ENCODE results near the gene EGFL7. TPM values are rescaled to one million over a fixed set of nuclear protein-coding genes. Genes with fewer than 3 reads are reported as not detected.

The EGFL7 gene
- total RNA-seq, 1 donor from 2014 or later, result 7.0 TPM

DNA sequence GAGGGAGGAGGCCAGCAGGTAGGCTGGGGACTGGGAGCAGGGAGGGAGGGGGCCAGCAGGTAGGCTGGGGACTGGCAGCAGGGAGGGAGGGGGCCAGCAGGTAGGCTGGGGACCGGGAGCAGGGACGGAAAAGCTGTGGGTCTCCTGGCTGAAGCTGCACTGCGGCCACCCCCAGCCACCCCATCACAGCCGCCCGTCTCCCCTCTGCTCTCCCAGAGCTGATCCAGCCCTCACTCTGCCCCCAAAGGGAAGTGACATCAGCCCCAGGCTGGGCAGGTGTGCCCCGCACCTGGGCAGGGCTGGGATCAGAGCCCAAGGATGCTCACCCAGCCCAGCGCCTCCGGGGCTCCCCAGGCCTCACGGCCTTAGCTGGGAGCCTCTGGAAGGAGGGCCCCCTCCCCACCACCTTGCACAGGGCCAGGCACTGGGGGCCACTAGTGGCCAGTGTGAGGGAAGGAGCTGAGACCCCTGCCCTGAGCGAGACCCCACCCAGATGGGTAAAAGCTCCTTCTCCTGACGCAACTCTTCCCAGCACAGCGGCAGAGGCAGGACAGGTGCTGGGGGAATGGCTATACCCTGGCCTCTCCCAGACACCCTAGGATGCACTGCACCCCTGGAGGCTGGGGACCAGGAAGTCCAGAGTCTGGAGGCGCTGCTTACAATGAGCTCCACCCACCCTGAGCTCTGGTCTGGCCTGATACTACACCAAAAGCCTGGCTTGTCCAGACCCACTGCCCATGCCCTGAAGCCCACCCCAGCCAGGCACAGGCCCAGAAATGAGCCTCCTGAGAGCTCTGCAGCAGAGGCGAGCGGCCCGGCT is 13.0 kb downstream of the EGFL7 start:
- no peak overlapping the region for H3K4me3 Mint-ChIP-seq (ENCODE audit: unreplicated experiment)
- no peaks in the 10 kb centered on the region for H3K4me1 Mint-ChIP-seq (ENCODE audit: low read depth)
- H3K27me3 Mint-ChIP-seq (ENCODE audit: low read depth), result no peaks in the 10 kb centered on the region
- H3K27ac Mint-ChIP-seq (ENCODE audit: unreplicated experiment), result no peak overlapping the region
- DNase-seq (ENCODE audit: low spot score), result no peak
- H3K36me3 Mint-ChIP-seq (ENCODE audit: low read depth), result peaks cover 2% of the 10 kb centered on the region
- no peaks in the 10 kb centered on the region for H3K9me3 Mint-ChIP-seq (ENCODE audit: low read depth)
- TF ChIP-seq CTCF (IDR thresholded peaks at IDR 0.05), result no peak

DNA sequence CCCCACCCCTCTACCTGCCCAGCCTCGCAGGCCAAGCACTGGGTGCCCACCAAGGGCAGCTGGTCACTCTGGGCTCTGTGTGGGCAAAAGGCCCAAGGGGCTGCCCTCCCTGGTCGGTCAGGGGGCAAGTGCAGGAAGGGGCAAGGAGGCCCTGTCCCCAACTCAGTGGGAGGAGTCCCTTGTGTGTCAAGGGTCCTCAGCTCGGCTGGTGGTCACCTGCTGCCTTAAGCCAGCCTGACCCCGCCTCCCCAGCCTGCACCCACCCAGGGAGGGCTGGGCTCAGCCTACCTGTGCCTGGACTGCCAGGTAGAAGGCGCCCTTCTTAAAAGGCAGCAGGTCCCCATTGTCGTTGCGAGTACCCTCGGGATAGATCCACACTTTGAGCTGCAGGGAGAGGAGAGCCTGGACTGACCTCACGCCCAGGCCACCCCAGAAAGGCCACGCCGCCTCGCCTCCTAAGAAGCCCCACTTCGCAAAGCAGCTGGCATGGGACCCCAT is 13.6 kb downstream of the EGFL7 start:
- no peak overlapping the region for H3K27ac Mint-ChIP-seq (ENCODE audit: unreplicated experiment)
- no peak for TF ChIP-seq CTCF (IDR thresholded peaks at IDR 0.05)
- peaks cover 2% of the 10 kb centered on the region for H3K36me3 Mint-ChIP-seq (ENCODE audit: low read depth)
- H3K9me3 Mint-ChIP-seq (ENCODE audit: low read depth), result no peaks in the 10 kb centered on the region
- no peak for DNase-seq (ENCODE audit: low spot score)
- no peaks in the 10 kb centered on the region for H3K4me1 Mint-ChIP-seq (ENCODE audit: low read depth)
- H3K27me3 Mint-ChIP-seq (ENCODE audit: low read depth), result no peaks in the 10 kb centered on the region
- no peak overlapping the region for H3K4me3 Mint-ChIP-seq (ENCODE audit: unreplicated experiment)

DNA sequence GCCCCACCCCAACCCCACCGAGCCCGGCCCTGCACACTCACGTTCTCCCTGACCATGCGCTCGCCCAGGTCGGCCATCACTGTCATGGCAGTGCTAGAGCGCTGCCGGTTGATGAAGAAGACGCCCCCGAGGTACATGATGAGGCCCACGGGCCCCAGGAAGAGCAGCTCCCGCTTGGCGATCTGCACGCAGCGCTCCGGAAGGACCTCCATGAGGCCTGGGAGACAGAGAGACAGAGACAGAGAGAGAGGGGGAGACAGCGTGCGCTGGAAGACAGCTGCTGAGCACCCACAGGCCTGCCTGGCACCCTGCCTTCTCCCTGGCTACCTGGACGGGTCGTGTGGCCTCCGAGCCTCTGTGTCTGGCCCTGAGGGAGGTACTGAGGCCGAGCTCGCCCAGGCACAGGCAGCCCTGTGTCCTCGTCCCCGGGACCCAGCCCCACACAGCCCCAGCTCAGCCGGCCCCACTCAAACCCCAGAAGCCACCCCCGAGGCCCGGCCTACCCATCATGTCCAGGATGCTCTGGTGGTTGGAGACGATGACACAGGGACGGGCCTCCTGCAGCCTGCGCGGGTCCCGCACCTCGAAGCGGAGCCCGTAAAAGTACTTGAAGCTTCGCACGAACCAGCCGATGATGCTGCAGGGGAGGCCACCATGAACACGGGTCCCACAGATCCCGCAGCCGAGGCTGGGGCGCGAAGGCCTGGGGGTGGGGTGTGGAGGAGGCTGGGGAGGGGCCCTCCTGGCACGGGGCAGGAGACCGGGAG is 14.4 kb downstream of the EGFL7 start:
- H3K36me3 Mint-ChIP-seq (ENCODE audit: low read depth), result peaks cover 2% of the 10 kb centered on the region
- DNase-seq (ENCODE audit: low spot score), result no peak
- no peaks in the 10 kb centered on the region for H3K9me3 Mint-ChIP-seq (ENCODE audit: low read depth)
- no peaks in the 10 kb centered on the region for H3K4me1 Mint-ChIP-seq (ENCODE audit: low read depth)
- H3K27me3 Mint-ChIP-seq (ENCODE audit: low read depth), result no peaks in the 10 kb centered on the region
- TF ChIP-seq CTCF (IDR thresholded peaks at IDR 0.05), result no peak
- H3K27ac Mint-ChIP-seq (ENCODE audit: unreplicated experiment), result no peak overlapping the region
- no peak overlapping the region for H3K4me3 Mint-ChIP-seq (ENCODE audit: unreplicated experiment)

- DNase-seq (ENCODE audit: low spot score), result no peak
- H3K27me3 Mint-ChIP-seq (ENCODE audit: low read depth), result no peaks in the 10 kb centered on the region
- no peak overlapping the region for H3K4me3 Mint-ChIP-seq (ENCODE audit: unreplicated experiment)
- no peaks in the 10 kb centered on the region for H3K9me3 Mint-ChIP-seq (ENCODE audit: low read depth)
- no peak overlapping the region for H3K27ac Mint-ChIP-seq (ENCODE audit: unreplicated experiment)
- peaks cover 2% of the 10 kb centered on the region for H3K36me3 Mint-ChIP-seq (ENCODE audit: low read depth)
- H3K4me1 Mint-ChIP-seq (ENCODE audit: low read depth), result no peaks in the 10 kb centered on the region
- no peak for TF ChIP-seq CTCF (IDR thresholded peaks at IDR 0.05)
Measured at GRCh38 chr9:136678034-136678433, 15.3 kb downstream of the EGFL7 start.

DNA sequence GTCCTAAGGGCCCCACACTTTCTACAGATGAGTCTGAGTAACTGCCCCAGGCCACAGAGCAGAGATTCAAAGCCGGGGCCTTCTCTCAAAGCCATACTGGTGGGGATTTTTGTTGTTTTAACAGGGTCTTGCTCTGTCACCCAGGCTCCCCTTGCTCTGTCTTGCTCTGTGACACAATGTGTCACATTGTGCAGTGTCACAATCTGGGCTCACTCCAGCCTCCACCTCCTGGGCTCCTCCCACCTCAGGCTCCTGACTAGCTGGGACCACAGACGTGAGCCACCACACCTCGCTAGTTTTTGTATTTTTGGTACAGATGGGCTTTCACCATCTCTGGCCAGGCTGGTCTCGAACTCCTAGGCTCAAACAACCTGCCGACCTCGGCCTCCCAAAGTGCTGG is 15.9 kb downstream of the EGFL7 start:
- H3K36me3 Mint-ChIP-seq (ENCODE audit: low read depth), result peaks cover 2% of the 10 kb centered on the region
- no peaks in the 10 kb centered on the region for H3K27me3 Mint-ChIP-seq (ENCODE audit: low read depth)
- no peak overlapping the region for H3K4me3 Mint-ChIP-seq (ENCODE audit: unreplicated experiment)
- no peaks in the 10 kb centered on the region for H3K4me1 Mint-ChIP-seq (ENCODE audit: low read depth)
- H3K27ac Mint-ChIP-seq (ENCODE audit: unreplicated experiment), result no peak overlapping the region
- no peaks in the 10 kb centered on the region for H3K9me3 Mint-ChIP-seq (ENCODE audit: low read depth)
- TF ChIP-seq CTCF (IDR thresholded peaks at IDR 0.05), result no peak
- DNase-seq (ENCODE audit: low spot score), result no peak
